Caco-2 (cell line): Measurements from ENCODE around the gene ASCC2. TPM values are rescaled to one million over a fixed set of nuclear protein-coding genes. Genes with fewer than 3 reads are reported as not detected.

Experiments used
- BruUV-seq: library from RNA; stranded (reverse); fragments of 400-500 nt; replicated peaks from 2 replicates; lab custom pipeline; 2021; lab: Mats Ljungman, UMichigan
- CTCF ChIA-PET: fragments of 300-600 bp; sonication (Branson Sonifier 250); formaldehyde crosslinking; loops from one replicate; lab custom pipeline; 2022; ENCODE audit warnings: antibody characterized with exemption; lab: Charles Lee
- POLR2A ChIA-PET: fragments of 300-600 bp; sonication (Branson Sonifier 250); formaldehyde crosslinking; loops from one replicate; lab custom pipeline; 2022; ENCODE audit warnings: antibody characterized with exemption; lab: Charles Lee
- DNase-seq, 2 experiments: peaks; one replicate each; pipeline versions ENCODE4 v3.0.0 to v3.0.0-alpha.2; 2020 to 2022
- H3K27me3 ChIP-seq: replicated peaks from 2 replicates; pipeline ENCODE4 v1.6.0; 2011; ENCODE audit warnings: low read length; ENCODE audit not compliant: control insufficient read depth, insufficient read depth
- H3K36me3 ChIP-seq: 2 replicates; pipeline ENCODE4 v1.5.1; 2011; ENCODE audit warnings: low read length; ENCODE audit not compliant: control insufficient read depth, insufficient read depth
- H3K4me1 ChIP-seq: fragments of 250-450 bp; sonication (Bioruptor Pico); 2 replicates; pipeline ENCODE4 v1.5.1; 2020; ENCODE audit warnings: mild to moderate bottlenecking
- H3K4me3 ChIP-seq: 2 replicates; pipeline ENCODE4 v1.5.1; 2011; ENCODE audit warnings: low read depth, mild to moderate bottlenecking, control low read depth, low read length
- H3K9me3 ChIP-seq: fragments of 250-450 bp; sonication (Bioruptor Pico); 2 replicates; pipeline ENCODE4 v1.5.1; 2020; ENCODE audit warnings: mild to moderate bottlenecking, moderate library complexity
- H3K27ac Mint-ChIP-seq: one replicate; pipeline ENCODE4 v1.8.0; 2022; ENCODE audit warnings: mixed read lengths; ENCODE audit not compliant: unreplicated experiment
- H3K27me3 Mint-ChIP-seq: one replicate; pipeline ENCODE4 v1.8.0; 2022; ENCODE audit warnings: mixed read lengths; ENCODE audit not compliant: insufficient read depth, unreplicated experiment
- H3K36me3 Mint-ChIP-seq: one replicate; pipeline ENCODE4 v1.8.0; 2022; ENCODE audit warnings: mild to moderate bottlenecking, mixed read lengths; ENCODE audit not compliant: insufficient read depth, unreplicated experiment
- H3K4me1 Mint-ChIP-seq: one replicate; pipeline ENCODE4 v1.8.0; 2022; ENCODE audit warnings: low read depth, mixed read lengths; ENCODE audit not compliant: unreplicated experiment
- H3K4me3 Mint-ChIP-seq: one replicate; pipeline ENCODE4 v1.8.0; 2022; ENCODE audit warnings: mild to moderate bottlenecking, moderate library complexity, mixed read lengths; ENCODE audit not compliant: unreplicated experiment
- H3K9me3 Mint-ChIP-seq: one replicate; pipeline ENCODE4 v1.8.0; 2022; ENCODE audit warnings: mixed read lengths; ENCODE audit not compliant: unreplicated experiment
- CTCF ChIP-seq, 2 experiments: fragments of 200-600 bp in 1 of 2; IDR thresholded peaks; 1 replicate in 1 of 2; 2 replicates in 1 of 2; pipeline versions ENCODE4 v1.5.1 to v1.8.0; 2011 to 2022; ENCODE audit warnings: antibody characterized with exemption in 1 of 2, control low read depth in 1 of 2, inconsistent platforms in 1 of 2, low read depth in 1 of 2, low read length in 1 of 2, mild to moderate bottlenecking in 1 of 2, moderate library complexity in 1 of 2; ENCODE audit not compliant: insufficient read depth in 1 of 2, severe bottlenecking in 1 of 2, unreplicated experiment in 1 of 2
- intact Hi-C: fragments of 100-400 bp; cut with micrococcal nuclease; formaldehyde crosslinking; loops from one replicate; pipeline ENCODE4 v1.10.0; 2022; ENCODE audit not compliant: unreplicated experiment
- total RNA-seq: library from RNA; stranded (reverse); gene quantifications from 2 replicates; pipeline ENCODE4 v1.2.3, GENCODE V29; 2022

The ASCC2 gene
- total RNA-seq, 1 experiment from 2014 or later = 61.4 TPM

GRCh38 chr22:29825578-29825977 is 12.5 kb downstream of the ASCC2 start:
- no peak for TF ChIP-seq CTCF (IDR thresholded peaks at IDR 0.05; ENCODE audit: insufficient read depth in 1 of 2, low read depth in 1 of 2, low read length in 1 of 2, severe bottlenecking in 1 of 2, unreplicated experiment in 1 of 2)
- Mint-ChIP-seq H3K36me3 (peaks cover 40% of the 10 kb centered on the region), H3K27me3 (no peaks in the 10 kb centered on the region), H3K4me3 (no peak overlapping the region), H3K9me3 (no peaks in the 10 kb centered on the region), H3K27ac (no peak overlapping the region), H3K4me1 (no peaks in the 10 kb centered on the region)
- BruUV-seq = no TSS peak
- no peaks in the 10 kb centered on the region for H3K4me1 ChIP-seq
- H3K36me3 ChIP-seq = peaks cover 1% of the 10 kb centered on the region
- CTCF ChIA-PET = no interaction called here
- intact Hi-C loops = no loop called here
- POLR2A ChIA-PET = no interaction called here
- DNase-seq = no peak
- no peaks in the 10 kb centered on the region for H3K27me3 ChIP-seq
- no peak overlapping the region for H3K4me3 ChIP-seq
- no peaks in the 10 kb centered on the region for H3K9me3 ChIP-seq

GRCh38 chr22:29824677-29825076 is 13.4 kb downstream of the ASCC2 start:
- no peaks in the 10 kb centered on the region for H3K4me1 ChIP-seq
- Mint-ChIP-seq H3K27ac (no peak overlapping the region), H3K27me3 (no peaks in the 10 kb centered on the region), H3K4me3 (no peak overlapping the region), H3K4me1 (no peaks in the 10 kb centered on the region), H3K9me3 (no peaks in the 10 kb centered on the region), H3K36me3 (peaks cover 44% of the 10 kb centered on the region)
- CTCF ChIA-PET = interaction anchor here (0.7 kb wide), 1 partner anchor 25 kb away, joined by 3 read pairs; no protein-coding TSS in a partner anchor
- POLR2A ChIA-PET = no interaction called here
- no peaks in the 10 kb centered on the region for H3K9me3 ChIP-seq
- no peak for DNase-seq
- intact Hi-C loops = no loop called here
- no peak overlapping the region for H3K4me3 ChIP-seq
- TF ChIP-seq CTCF (IDR thresholded peaks at IDR 0.05; ENCODE audit: insufficient read depth in 1 of 2, low read depth in 1 of 2, low read length in 1 of 2, severe bottlenecking in 1 of 2, unreplicated experiment in 1 of 2) = no peak
- no peaks in the 10 kb centered on the region; the same call in none of the 2 replicates for H3K36me3 ChIP-seq
- H3K27me3 ChIP-seq = no peaks in the 10 kb centered on the region
- BruUV-seq = no TSS peak

GRCh38 chr22:29821291-29822016 is 16.6 kb downstream of the ASCC2 start:
- H3K27ac Mint-ChIP-seq = no peak overlapping the region
- ChIA-PET CTCF (interaction anchor here (0.5 to 0.8 kb wide), 2 partner anchors 9 to 184 kb away, joined by 3 read pairs; no protein-coding TSS in a partner anchor), POLR2A (no interaction called here)
- H3K9me3 Mint-ChIP-seq = no peaks in the 10 kb centered on the region
- H3K36me3 Mint-ChIP-seq = peaks cover 58% of the 10 kb centered on the region
- intact Hi-C loops = no loop called here
- no peaks in the 10 kb centered on the region for H3K27me3 Mint-ChIP-seq
- peak; percentile 39 to 79 for DNase-seq
- no peak overlapping the region for H3K4me3 Mint-ChIP-seq
- BruUV-seq = no TSS peak
- Histone ChIP-seq H3K4me1 (no peaks in the 10 kb centered on the region), H3K27me3 (no peaks in the 10 kb centered on the region), H3K36me3 (peaks cover 1% of the 10 kb centered on the region), H3K9me3 (no peaks in the 10 kb centered on the region), H3K4me3 (no peak overlapping the region)
- TF ChIP-seq CTCF (IDR thresholded peaks at IDR 0.05; ENCODE audit: insufficient read depth in 1 of 2, low read depth in 1 of 2, low read length in 1 of 2, severe bottlenecking in 1 of 2, unreplicated experiment in 1 of 2) = no peak
- H3K4me1 Mint-ChIP-seq = no peaks in the 10 kb centered on the region
